ENCODE results near the gene WDR4. TPM values are rescaled to one million over a fixed set of nuclear protein-coding genes. Genes with fewer than 3 reads are reported as not detected.

The WDR4 gene
- total and polyA plus RNA-seq, 10 of the 15 experiments (the other 5 are each of a cell fraction or from before 2014, with no cell fraction given), result 2.1 to 45.3 (median 18.7) TPM

- no peak for TF ChIP-seq NKRF (conservative IDR thresholded peaks at IDR 0.05)
- TF ChIP-seq ZBTB33 (IDR thresholded peaks at IDR 0.05), result no peak
- no peak for TF ChIP-seq HDAC2 (IDR thresholded peaks at IDR 0.05)
- no peak for TF ChIP-seq CREB1 (IDR thresholded peaks at IDR 0.05; ENCODE audit: low read depth)
- TF ChIP-seq PAX5 (IDR thresholded peaks at IDR 0.05; ENCODE audit: borderline replicate concordance, low read depth, low read length), result peak; percentile 72; the same call in 1 of the 2 replicates
- peak; percentile 79 to 85 for TF ChIP-seq IKZF2 (IDR thresholded peaks at IDR 0.05)
- TF ChIP-seq BHLHE40 (IDR thresholded peaks at IDR 0.05; ENCODE audit: borderline replicate concordance in 1 of 2, low read depth in 2 of 2, low read length in 1 of 2), result no peak
- peak; percentile 54; the same call in 1 of the 2 replicates for TF ChIP-seq SPI1 (IDR thresholded peaks at IDR 0.05; ENCODE audit: borderline replicate concordance, insufficient read depth, low read depth, low read length)
- TF ChIP-seq ZZZ3 (IDR thresholded peaks at IDR 0.05; ENCODE audit: control insufficient read depth, insufficient read length, low read depth), result no peak
- peak; percentile 21; the same call in 1 of the 2 replicates for TF ChIP-seq BMI1 (IDR thresholded peaks at IDR 0.05; ENCODE audit: borderline replicate concordance)
- TF ChIP-seq POU2F2 (IDR thresholded peaks at IDR 0.05; ENCODE audit: borderline replicate concordance, low read depth, low read length), result peak; percentile 45; the same call in 1 of the 3 replicates
- TF ChIP-seq ZNF274 (IDR thresholded peaks at IDR 0.05; ENCODE audit: insufficient read depth, insufficient read length), result no peak
- TF ChIP-seq CBFB (IDR thresholded peaks at IDR 0.05; ENCODE audit: low read depth), result peak; percentile 21; the same call in 1 of the 2 replicates
- TF ChIP-seq CUX1 (IDR thresholded peaks at IDR 0.05; ENCODE audit: insufficient replicate concordance, low read depth, low read length), result no peak
- no peak for TF ChIP-seq TCF3 (IDR thresholded peaks at IDR 0.05; ENCODE audit: borderline replicate concordance, insufficient read depth, low read depth, low read length)
- TF ChIP-seq TBL1XR1 (IDR thresholded peaks at IDR 0.05; ENCODE audit: low read depth, low read length), result no peak
- TF ChIP-seq CBX3 (IDR thresholded peaks at IDR 0.05; ENCODE audit: borderline replicate concordance, low read depth), result no peak
- no peak for TF ChIP-seq IRF4 (IDR thresholded peaks at IDR 0.05; ENCODE audit: low read depth, low read length)
- no peak for TF ChIP-seq ATF2 (IDR thresholded peaks at IDR 0.05; ENCODE audit: low read length)
Measured at GRCh38 chr21:42923553-42924432, 44.5 kb upstream of the WDR4 start (continued).
